GM12864 (cell line): ENCODE results near the gene KRT25.

ENCODE experiments used
- DNase-seq: peaks from one replicate; pipeline ENCODE4 v3.0.0-alpha.2; 2011; ENCODE audit warnings: low read depth
- H3K4me3 ChIP-seq: 2 replicates; pipeline ENCODE4 v1.5.1; 2011; ENCODE audit warnings: mild to moderate bottlenecking, low read depth, low read length, control low read depth
- TF ChIP-seq, protein P1 (sequence below): IDR thresholded peaks from 2 replicates; pipeline ENCODE4 v1.5.1; 2011; ENCODE audit warnings: low read depth, mild to moderate bottlenecking, moderate library complexity, low read length, control low read depth, inconsistent platforms; ENCODE audit errors: missing control alignments

Gene KRT25, protein sequence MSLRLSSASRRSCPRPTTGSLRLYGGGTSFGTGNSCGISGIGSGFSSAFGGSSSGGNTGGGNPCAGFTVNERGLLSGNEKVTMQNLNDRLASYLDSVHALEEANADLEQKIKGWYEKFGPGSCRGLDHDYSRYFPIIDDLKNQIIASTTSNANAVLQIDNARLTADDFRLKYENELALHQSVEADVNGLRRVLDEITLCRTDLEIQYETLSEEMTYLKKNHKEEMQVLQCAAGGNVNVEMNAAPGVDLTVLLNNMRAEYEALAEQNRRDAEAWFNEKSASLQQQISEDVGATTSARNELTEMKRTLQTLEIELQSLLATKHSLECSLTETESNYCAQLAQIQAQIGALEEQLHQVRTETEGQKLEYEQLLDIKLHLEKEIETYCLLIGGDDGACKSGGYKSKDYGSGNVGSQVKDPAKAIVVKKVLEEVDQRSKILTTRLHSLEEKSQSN

DNA sequence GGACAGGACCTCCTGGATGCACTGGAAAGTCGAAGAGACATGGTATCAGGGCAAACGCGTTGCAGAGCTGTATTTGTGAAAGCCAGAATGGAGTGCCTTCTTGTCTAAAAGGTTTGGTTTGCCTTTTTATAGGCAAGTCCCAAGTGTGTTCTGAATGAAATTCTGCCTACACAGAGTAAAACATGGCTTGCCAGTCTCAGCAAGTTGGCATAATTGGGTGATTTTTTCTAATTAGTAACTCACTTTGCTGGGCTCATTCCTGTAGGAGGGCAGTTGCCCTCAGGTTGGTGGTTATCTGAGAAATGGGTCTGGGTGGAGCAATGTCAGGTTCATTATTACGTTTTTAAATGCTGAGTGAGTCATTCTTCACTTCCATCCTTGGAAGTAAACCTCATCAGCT, at the start of gene KRT25:
Gene KRT25 (minus strand): TSS at position 101 of the 400 bp plus-strand sequence. CDS start 60 bp downstream, at position 41.
- no peak within 1 kb of the TSS for H3K4me3 ChIP-seq
- TF ChIP-seq, protein P1, sequence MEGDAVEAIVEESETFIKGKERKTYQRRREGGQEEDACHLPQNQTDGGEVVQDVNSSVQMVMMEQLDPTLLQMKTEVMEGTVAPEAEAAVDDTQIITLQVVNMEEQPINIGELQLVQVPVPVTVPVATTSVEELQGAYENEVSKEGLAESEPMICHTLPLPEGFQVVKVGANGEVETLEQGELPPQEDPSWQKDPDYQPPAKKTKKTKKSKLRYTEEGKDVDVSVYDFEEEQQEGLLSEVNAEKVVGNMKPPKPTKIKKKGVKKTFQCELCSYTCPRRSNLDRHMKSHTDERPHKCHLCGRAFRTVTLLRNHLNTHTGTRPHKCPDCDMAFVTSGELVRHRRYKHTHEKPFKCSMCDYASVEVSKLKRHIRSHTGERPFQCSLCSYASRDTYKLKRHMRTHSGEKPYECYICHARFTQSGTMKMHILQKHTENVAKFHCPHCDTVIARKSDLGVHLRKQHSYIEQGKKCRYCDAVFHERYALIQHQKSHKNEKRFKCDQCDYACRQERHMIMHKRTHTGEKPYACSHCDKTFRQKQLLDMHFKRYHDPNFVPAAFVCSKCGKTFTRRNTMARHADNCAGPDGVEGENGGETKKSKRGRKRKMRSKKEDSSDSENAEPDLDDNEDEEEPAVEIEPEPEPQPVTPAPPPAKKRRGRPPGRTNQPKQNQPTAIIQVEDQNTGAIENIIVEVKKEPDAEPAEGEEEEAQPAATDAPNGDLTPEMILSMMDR, result no peak
- no peak for DNase-seq

DNA sequence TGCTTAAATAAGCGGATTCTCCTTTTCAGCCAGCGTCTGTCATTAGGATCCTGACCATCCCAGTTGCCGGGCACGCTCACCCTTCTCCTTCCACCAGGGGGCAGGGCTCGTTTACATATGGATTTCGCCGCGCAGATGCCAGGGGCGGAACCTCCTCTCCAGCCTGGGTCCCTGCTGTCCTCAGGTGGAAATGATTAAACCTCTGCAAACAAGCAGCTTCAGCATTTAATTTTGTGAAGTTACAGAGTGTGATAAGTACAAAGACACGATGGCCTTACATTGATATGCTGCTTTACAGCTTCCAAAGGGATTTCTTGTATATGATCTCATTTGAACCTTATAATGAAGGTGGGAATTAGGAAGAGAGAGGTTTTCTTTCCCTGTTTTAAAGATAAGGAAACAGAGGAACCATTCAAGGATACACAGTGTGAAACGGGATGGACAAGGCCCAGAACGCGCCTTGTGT, 48.5 kb upstream of the KRT25 start:
- TF ChIP-seq, protein P1, result peak; percentile 76
- no peak overlapping the region for H3K4me3 ChIP-seq
- peak; percentile 12 for DNase-seq

DNA sequence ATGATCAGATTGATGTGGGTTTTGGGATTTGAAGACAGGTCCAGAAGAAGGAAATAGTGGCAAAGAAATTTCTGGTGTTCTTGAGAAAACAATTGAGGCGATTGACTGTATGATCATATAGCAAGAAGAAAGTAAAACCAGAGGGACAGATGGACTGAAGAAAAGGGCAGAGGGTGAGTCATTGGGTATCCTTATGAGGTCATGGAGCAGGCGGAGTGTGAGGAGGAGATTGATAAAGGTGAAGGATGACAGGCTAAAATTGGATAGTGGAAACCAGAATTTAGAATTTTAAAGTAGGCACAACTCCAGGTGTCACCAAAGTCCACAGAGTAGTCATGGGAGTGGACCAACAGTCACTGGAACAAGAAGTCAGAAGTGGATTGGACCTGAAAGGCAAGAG, 46.0 kb upstream of the KRT25 start:
- H3K4me3 ChIP-seq, result no peak overlapping the region
- TF ChIP-seq, protein P1, result no peak
- no peak for DNase-seq

DNA sequence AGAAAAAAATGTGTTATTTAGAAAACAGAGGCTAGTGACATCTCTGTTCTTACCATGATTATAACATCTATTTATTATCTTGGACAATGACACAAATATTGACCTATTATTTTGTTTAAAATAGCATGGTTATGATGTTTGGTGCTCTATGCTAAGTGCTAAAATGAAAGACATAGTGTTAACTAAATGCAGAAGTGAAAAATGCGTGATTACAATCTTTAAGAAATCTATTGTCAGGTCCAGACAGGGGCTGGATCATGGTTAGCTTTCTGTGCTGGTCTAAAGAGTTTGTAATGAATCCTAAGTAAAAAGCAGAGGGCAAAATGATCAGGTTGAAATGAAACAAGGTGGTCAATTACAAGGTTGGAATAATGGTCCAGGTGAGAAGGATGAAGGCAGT, 45.2 kb upstream of the KRT25 start:
- TF ChIP-seq, protein P1, result no peak
- DNase-seq, result no peak
- H3K4me3 ChIP-seq, result no peak overlapping the region

DNA sequence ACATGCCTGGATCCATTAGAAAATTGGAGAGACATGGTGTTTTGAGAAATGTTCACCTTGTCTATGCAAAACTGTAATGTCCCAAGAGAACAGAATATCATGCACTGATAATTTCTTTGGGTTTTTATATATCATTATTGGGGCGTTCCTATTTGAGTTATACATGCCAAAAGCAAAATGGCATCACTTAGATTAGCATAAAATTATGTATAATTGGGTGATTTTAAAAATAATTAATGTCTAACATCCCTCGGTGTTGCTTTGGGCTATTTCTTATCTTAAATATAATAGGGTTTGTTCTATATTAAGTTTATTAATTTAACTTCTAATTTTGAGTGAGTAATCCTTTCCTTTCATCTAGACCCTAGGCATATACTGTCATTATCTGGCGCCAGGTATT, 44.7 kb upstream of the KRT25 start, which contains the start of gene KRT28:
Gene KRT28 (minus strand): TSS at position 101 of the 400 bp plus-strand sequence. CDS start 66 bp downstream, at position 35.
- DNase-seq, result no peak
- H3K4me3 ChIP-seq, result no peak within 1 kb of the TSS
- TF ChIP-seq, protein P1, result no peak

DNA sequence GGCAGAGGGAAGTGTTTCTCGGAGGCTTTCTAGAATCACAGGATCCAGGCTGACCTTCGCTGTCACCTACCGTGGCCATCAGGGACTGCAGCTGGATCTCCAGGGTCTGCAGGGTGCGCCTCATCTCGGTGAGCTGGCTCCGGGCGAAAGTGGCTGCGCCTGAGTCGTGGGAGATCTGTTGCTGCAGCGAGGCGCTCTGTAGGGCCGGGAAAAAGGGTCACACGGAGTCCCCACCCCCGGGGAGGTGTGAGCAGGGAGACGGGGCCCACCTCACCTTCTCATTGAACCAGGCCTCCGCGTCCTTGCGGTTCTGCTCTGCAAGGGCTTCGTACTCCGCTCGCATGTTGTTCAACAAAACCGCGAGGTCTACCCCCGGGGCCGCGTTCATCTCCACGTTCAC, 41.7 kb upstream of the KRT25 start:
- no peak overlapping the region for H3K4me3 ChIP-seq
- no peak for DNase-seq
- TF ChIP-seq, protein P1, result no peak

DNA sequence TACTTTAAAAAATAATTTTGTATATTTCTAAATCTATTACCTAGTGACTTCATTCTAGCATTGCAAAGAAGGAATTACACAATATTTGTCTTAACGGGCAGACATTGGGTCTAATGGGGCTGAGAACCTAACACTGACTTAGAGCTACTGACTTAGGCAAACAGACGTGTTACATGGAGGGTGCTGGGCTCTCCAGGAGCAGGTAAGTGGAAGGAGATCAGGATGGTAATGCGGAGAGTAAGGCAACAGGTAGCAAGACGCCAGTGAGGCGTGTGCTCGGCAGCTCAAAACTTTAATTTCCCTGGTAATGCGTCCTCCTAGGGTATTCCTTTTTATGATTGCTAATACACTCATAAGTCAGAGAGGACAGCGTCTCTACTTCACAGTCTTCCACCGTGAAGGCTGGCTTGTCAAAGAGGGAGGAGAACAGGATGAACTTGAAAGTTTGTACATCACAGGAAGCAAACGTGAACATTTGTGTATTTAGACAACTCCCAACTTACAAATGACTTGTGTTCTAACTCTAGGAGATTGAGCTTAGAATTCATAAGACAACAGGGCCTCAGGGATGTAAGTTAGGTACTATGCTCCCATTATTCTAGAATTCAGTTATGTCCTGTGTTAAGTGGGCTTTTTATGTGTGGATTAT, 40.0 kb upstream of the KRT25 start:
- TF ChIP-seq, protein P1, result no peak
- DNase-seq, result no peak
- H3K4me3 ChIP-seq, result no peak overlapping the region
